Caco-2 (cell line): Measurements from ENCODE around the gene CXCL13. TPM values are rescaled to one million over a fixed set of nuclear protein-coding genes. Genes with fewer than 3 reads are reported as not detected.

ENCODE experiments used
- BruUV-seq: library from RNA; stranded (reverse); fragments of 400-500 nt; replicated peaks from 2 replicates; lab custom pipeline; 2021; lab: Mats Ljungman, UMichigan
- CTCF ChIA-PET: fragments of 300-600 bp; sonication (Branson Sonifier 250); formaldehyde crosslinking; loops from one replicate; lab custom pipeline; 2022; ENCODE audit warnings: antibody characterized with exemption; lab: Charles Lee
- POLR2A ChIA-PET: fragments of 300-600 bp; sonication (Branson Sonifier 250); formaldehyde crosslinking; loops from one replicate; lab custom pipeline; 2022; ENCODE audit warnings: antibody characterized with exemption; lab: Charles Lee
- DNase-seq, 2 experiments: peaks; one replicate each; pipeline versions ENCODE4 v3.0.0 to v3.0.0-alpha.2; 2020 to 2022
- H3K27me3 ChIP-seq: replicated peaks from 2 replicates; pipeline ENCODE4 v1.6.0; 2011; ENCODE audit warnings: low read length; ENCODE audit not compliant: control insufficient read depth, insufficient read depth
- H3K36me3 ChIP-seq: 2 replicates; pipeline ENCODE4 v1.5.1; 2011; ENCODE audit warnings: low read length; ENCODE audit not compliant: control insufficient read depth, insufficient read depth
- H3K4me1 ChIP-seq: fragments of 250-450 bp; sonication (Bioruptor Pico); 2 replicates; pipeline ENCODE4 v1.5.1; 2020; ENCODE audit warnings: mild to moderate bottlenecking
- H3K4me3 ChIP-seq: 2 replicates; pipeline ENCODE4 v1.5.1; 2011; ENCODE audit warnings: low read depth, mild to moderate bottlenecking, control low read depth, low read length
- H3K9me3 ChIP-seq: fragments of 250-450 bp; sonication (Bioruptor Pico); 2 replicates; pipeline ENCODE4 v1.5.1; 2020; ENCODE audit warnings: mild to moderate bottlenecking, moderate library complexity
- H3K27ac Mint-ChIP-seq: one replicate; pipeline ENCODE4 v1.8.0; 2022; ENCODE audit warnings: mixed read lengths; ENCODE audit not compliant: unreplicated experiment
- H3K27me3 Mint-ChIP-seq: one replicate; pipeline ENCODE4 v1.8.0; 2022; ENCODE audit warnings: mixed read lengths; ENCODE audit not compliant: insufficient read depth, unreplicated experiment
- H3K36me3 Mint-ChIP-seq: one replicate; pipeline ENCODE4 v1.8.0; 2022; ENCODE audit warnings: mild to moderate bottlenecking, mixed read lengths; ENCODE audit not compliant: insufficient read depth, unreplicated experiment
- H3K4me1 Mint-ChIP-seq: one replicate; pipeline ENCODE4 v1.8.0; 2022; ENCODE audit warnings: low read depth, mixed read lengths; ENCODE audit not compliant: unreplicated experiment
- H3K4me3 Mint-ChIP-seq: one replicate; pipeline ENCODE4 v1.8.0; 2022; ENCODE audit warnings: mild to moderate bottlenecking, moderate library complexity, mixed read lengths; ENCODE audit not compliant: unreplicated experiment
- H3K9me3 Mint-ChIP-seq: one replicate; pipeline ENCODE4 v1.8.0; 2022; ENCODE audit warnings: mixed read lengths; ENCODE audit not compliant: unreplicated experiment
- CTCF ChIP-seq, 2 experiments: fragments of 200-600 bp in 1 of 2; IDR thresholded peaks; 1 replicate in 1 of 2; 2 replicates in 1 of 2; pipeline versions ENCODE4 v1.5.1 to v1.8.0; 2011 to 2022; ENCODE audit warnings: antibody characterized with exemption in 1 of 2, control low read depth in 1 of 2, inconsistent platforms in 1 of 2, low read depth in 1 of 2, low read length in 1 of 2, mild to moderate bottlenecking in 1 of 2, moderate library complexity in 1 of 2; ENCODE audit not compliant: insufficient read depth in 1 of 2, severe bottlenecking in 1 of 2, unreplicated experiment in 1 of 2
- intact Hi-C: fragments of 100-400 bp; cut with micrococcal nuclease; formaldehyde crosslinking; loops from one replicate; pipeline ENCODE4 v1.10.0; 2022; ENCODE audit not compliant: unreplicated experiment
- total RNA-seq: library from RNA; stranded (reverse); gene quantifications from 2 replicates; pipeline ENCODE4 v1.2.3, GENCODE V29; 2022

Gene CXCL13
- total RNA-seq, 1 experiment from 2014 or later: not detected

- H3K9me3 Mint-ChIP-seq: no peaks in the 10 kb centered on the region
- H3K4me1 Mint-ChIP-seq: no peaks in the 10 kb centered on the region
- H3K4me1 ChIP-seq: no peaks in the 10 kb centered on the region
- intact Hi-C loops: no loop called here
- H3K27ac Mint-ChIP-seq: no peak overlapping the region
- no peak overlapping the region for H3K4me3 Mint-ChIP-seq
- CTCF ChIA-PET: no interaction called here
- no peaks in the 10 kb centered on the region for H3K36me3 Mint-ChIP-seq
- H3K27me3 ChIP-seq: no peaks in the 10 kb centered on the region
- H3K9me3 ChIP-seq: no peaks in the 10 kb centered on the region
- peaks cover 6% of the 10 kb centered on the region for H3K27me3 Mint-ChIP-seq
- POLR2A ChIA-PET: no interaction called here
- H3K36me3 ChIP-seq: no peaks in the 10 kb centered on the region
- BruUV-seq: no TSS peak
- no peak overlapping the region for H3K4me3 ChIP-seq
- no peak for DNase-seq
- TF ChIP-seq CTCF (IDR thresholded peaks at IDR 0.05; ENCODE audit: insufficient read depth in 1 of 2, low read depth in 1 of 2, low read length in 1 of 2, severe bottlenecking in 1 of 2, unreplicated experiment in 1 of 2): no peak
These were observed 23.9 kb upstream of the CXCL13 start for GRCh38 chr4:77581724-77582123.

GRCh38 chr4:77582156-77582555 is 23.5 kb upstream of the CXCL13 start:
- no peaks in the 10 kb centered on the region for H3K9me3 Mint-ChIP-seq
- no peaks in the 10 kb centered on the region for H3K4me1 Mint-ChIP-seq
- ChIA-PET CTCF (no interaction called here), POLR2A (no interaction called here)
- H3K27me3 Mint-ChIP-seq: peaks cover 6% of the 10 kb centered on the region
- H3K27ac Mint-ChIP-seq: no peak overlapping the region
- H3K4me3 Mint-ChIP-seq: no peak overlapping the region
- DNase-seq: no peak
- Histone ChIP-seq H3K4me1 (no peaks in the 10 kb centered on the region), H3K36me3 (no peaks in the 10 kb centered on the region), H3K9me3 (no peaks in the 10 kb centered on the region), H3K4me3 (no peak overlapping the region), H3K27me3 (no peaks in the 10 kb centered on the region)
- no peak for TF ChIP-seq CTCF (IDR thresholded peaks at IDR 0.05; ENCODE audit: insufficient read depth in 1 of 2, low read depth in 1 of 2, low read length in 1 of 2, severe bottlenecking in 1 of 2, unreplicated experiment in 1 of 2)
- no peaks in the 10 kb centered on the region for H3K36me3 Mint-ChIP-seq
- intact Hi-C loops: no loop called here
- BruUV-seq: no TSS peak

- ChIA-PET CTCF (no interaction called here), POLR2A (no interaction called here)
- Mint-ChIP-seq H3K27me3 (peaks cover 6% of the 10 kb centered on the region), H3K36me3 (no peaks in the 10 kb centered on the region), H3K27ac (no peak overlapping the region), H3K4me3 (no peak overlapping the region), H3K4me1 (no peaks in the 10 kb centered on the region), H3K9me3 (no peaks in the 10 kb centered on the region)
- Histone ChIP-seq H3K36me3 (no peaks in the 10 kb centered on the region), H3K4me1 (no peaks in the 10 kb centered on the region), H3K9me3 (no peaks in the 10 kb centered on the region), H3K4me3 (no peak overlapping the region), H3K27me3 (no peaks in the 10 kb centered on the region)
- intact Hi-C loops: no loop called here
- no peak for DNase-seq
- TF ChIP-seq CTCF (IDR thresholded peaks at IDR 0.05; ENCODE audit: insufficient read depth in 1 of 2, low read depth in 1 of 2, low read length in 1 of 2, severe bottlenecking in 1 of 2, unreplicated experiment in 1 of 2): no peak
- no TSS peak for BruUV-seq
These were observed 22.9 kb upstream of the CXCL13 start for GRCh38 chr4:77582711-77583110.
